Gastroesophageal sphincter (tissue), 3 donors: Measurements from ENCODE around the gene APOB.

ENCODE experiments used
- CTCF ChIP-seq, 4 experiments: fragments of 200-600 bp in 2 of 4; fragments of 450-650 bp in 2 of 4; sonication (generic) in 1 of 4; IDR thresholded peaks; one replicate each; pipeline ENCODE4 v1.5.1; 2017 to 2019; ENCODE audit warnings: antibody characterized with exemption in 4 of 4, mild to moderate bottlenecking in 2 of 4, moderate library complexity in 2 of 4
- EP300 ChIP-seq: sonication (generic); formaldehyde crosslinking; IDR thresholded peaks from one replicate; pipeline ENCODE4 v1.6.1; 2017; ENCODE audit warnings: antibody characterized with exemption, mild to moderate bottlenecking
- POLR2A ChIP-seq, 2 donors: fragments of 450-650 bp; IDR thresholded peaks; one replicate each; pipeline ENCODE4 v1.6.1; 2017; ENCODE audit warnings: antibody characterized with exemption in 2 of 2, mild to moderate bottlenecking in 2 of 2, moderate library complexity in 1 of 2
- POLR2AphosphoS5 ChIP-seq: sonication (generic); formaldehyde crosslinking; IDR thresholded peaks from one replicate; pipeline ENCODE4 v1.6.1; 2017; ENCODE audit warnings: antibody characterized with exemption

- TF ChIP-seq POLR2A (IDR thresholded peaks at IDR 0.05) (no peak), CTCF (IDR thresholded peaks at IDR 0.05) (no peak), EP300 (no peak), POLR2AphosphoS5 (no peak)
Observed at GRCh38 chr2:21070341-21071257, 26.7 kb upstream of the APOB start.
